ENCODE measurements around the gene ZNF30. TPM values are rescaled to one million over a fixed set of nuclear protein-coding genes. Genes with fewer than 3 reads are reported as not detected.
"Not testable (repeated sequence)": the region's sequence is repeated elsewhere in the genome, so short reads cannot be mapped to it uniquely, and the experiment has no call there.

Gene ZNF30
- total RNA-seq, 1 experiment from 2014 or later: 8.9 TPM

DNA sequence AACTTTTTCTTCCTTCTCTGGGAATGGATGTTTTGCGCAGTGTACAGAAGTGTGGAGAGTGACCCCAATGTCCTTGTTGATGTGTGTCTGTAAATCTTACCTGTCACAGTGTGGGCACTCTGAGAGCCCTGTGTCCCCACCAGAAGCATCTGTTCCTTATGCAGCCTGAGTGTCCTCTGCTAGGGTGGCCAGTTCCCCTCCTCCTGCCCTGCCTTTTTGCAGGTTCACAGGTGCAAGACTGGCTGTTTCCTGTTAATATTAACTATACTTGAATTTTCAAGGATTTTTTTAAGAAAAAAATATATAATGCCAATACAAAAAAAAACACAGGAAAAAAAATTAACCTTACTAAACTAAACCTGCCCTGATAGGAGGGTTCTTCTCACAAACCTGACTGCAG is 61.4 kb downstream of the ZNF30 start:
- Histone ChIP-seq H3K4me3 (ENCODE audit: insufficient read depth, low read depth, low read length) (no peak overlapping the region), H3K27me3 (ENCODE audit: control insufficient read depth, insufficient read depth, low read length) (no peaks in the 10 kb centered on the region), H3K36me3 (replicated peaks; ENCODE audit: control insufficient read depth, insufficient read depth, low read length) (no peaks in the 10 kb centered on the region; the same call in 1 of the 2 replicates)
- DNase-seq: no peak

DNA sequence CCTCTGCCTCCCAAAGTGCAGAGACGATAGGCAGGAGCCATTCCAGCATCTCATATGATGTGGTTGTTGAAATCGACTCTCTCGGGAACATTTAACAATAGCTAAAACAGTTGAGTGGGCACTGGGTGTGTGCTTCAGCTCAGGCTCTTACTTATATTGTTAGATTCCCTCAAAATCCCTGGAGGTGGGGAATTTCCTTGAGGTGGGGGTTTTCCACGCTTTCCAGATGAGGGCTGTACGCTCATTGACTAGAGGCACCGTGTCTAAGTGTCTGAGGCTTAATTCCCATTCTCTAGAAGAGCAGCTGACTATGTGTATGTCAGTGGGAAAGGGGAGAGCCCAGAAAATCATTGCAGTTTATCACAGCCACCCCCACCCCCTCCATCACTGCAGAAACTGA is 62.6 kb downstream of the ZNF30 start:
- H3K36me3 ChIP-seq (replicated peaks; ENCODE audit: control insufficient read depth, insufficient read depth, low read length): no peaks in the 10 kb centered on the region; the same call in 1 of the 2 replicates
- DNase-seq: no peak
- no peak overlapping the region for H3K4me3 ChIP-seq (ENCODE audit: insufficient read depth, low read depth, low read length)
- H3K27me3 ChIP-seq (ENCODE audit: control insufficient read depth, insufficient read depth, low read length): no peaks in the 10 kb centered on the region

DNA sequence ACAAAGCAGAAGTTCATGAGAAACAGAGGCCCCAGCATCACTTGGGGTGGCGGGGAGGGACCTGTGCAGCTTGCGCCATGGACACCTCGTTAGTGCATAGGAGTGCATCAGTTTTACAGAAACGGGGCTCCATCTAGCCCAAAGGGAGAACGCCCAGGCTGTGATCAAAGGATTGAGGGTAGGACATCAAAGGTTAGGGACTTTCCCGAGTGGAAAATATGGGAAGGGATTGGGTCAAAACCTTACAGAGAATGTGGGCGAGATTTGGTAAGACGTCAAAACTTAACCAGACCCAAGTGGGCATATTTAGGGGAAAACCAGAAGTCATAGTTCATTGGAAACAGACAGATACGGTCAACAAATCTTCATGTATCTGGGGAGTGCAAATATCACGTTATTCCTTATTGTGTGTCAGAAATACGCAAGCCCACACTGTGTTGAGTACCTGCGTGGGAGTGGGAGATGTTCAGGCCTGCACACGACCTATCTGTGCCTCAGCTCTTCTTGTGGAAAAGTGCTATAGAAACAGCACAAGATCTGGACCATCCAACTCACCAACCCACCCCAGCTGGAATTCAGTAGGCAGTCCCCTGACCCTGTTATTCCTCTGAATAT is 64.0 kb downstream of the ZNF30 start:
- no peak overlapping the region for H3K4me3 ChIP-seq (ENCODE audit: insufficient read depth, low read depth, low read length)
- no peaks in the 10 kb centered on the region; the same call in 1 of the 2 replicates for H3K36me3 ChIP-seq (replicated peaks; ENCODE audit: control insufficient read depth, insufficient read depth, low read length)
- H3K27me3 ChIP-seq (ENCODE audit: control insufficient read depth, insufficient read depth, low read length): no peaks in the 10 kb centered on the region
- no peak for DNase-seq

DNA sequence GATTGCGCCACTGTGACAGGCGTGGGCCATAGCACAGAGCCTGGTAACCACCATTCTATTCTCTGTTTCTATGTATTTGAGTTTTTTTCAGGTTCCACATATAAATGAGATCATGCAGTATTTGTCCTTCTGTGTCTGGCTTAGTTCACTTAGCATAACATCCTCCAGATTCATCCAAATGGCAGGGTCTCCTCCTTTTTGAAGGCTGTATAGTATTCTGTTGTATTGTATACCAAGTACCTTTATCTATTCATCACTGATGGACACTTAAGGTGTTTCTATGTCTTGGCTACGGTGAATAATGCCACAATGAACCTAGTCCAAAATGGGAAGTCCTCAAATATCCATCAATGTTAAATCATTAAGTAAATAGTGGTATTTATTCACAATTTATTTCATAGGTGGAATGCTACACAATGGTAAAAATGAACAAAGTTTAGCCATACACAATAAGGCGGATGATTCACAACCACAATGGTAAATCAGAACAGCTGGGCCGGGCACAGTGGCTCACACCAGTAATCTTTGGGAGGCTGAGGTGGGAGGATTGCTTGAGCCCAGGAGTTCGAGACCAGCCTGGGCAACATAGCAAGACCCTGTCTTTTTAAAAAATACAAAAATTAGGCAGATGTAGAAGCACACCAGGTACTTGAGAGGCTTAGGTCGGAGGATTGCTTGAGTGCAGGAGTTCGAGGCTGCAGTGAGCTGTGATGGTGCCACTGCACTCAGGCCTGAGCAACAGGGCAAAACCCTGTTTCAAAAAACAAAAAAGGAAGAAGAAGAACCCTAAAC is 65.0 kb downstream of the ZNF30 start:
- Histone ChIP-seq H3K36me3 (replicated peaks; ENCODE audit: control insufficient read depth, insufficient read depth, low read length) (no peaks in the 10 kb centered on the region; the same call in 1 of the 2 replicates), H3K4me3 (ENCODE audit: insufficient read depth, low read depth, low read length) (no peak overlapping the region), H3K27me3 (ENCODE audit: control insufficient read depth, insufficient read depth, low read length) (no peaks in the 10 kb centered on the region)
- no peak for DNase-seq

DNA sequence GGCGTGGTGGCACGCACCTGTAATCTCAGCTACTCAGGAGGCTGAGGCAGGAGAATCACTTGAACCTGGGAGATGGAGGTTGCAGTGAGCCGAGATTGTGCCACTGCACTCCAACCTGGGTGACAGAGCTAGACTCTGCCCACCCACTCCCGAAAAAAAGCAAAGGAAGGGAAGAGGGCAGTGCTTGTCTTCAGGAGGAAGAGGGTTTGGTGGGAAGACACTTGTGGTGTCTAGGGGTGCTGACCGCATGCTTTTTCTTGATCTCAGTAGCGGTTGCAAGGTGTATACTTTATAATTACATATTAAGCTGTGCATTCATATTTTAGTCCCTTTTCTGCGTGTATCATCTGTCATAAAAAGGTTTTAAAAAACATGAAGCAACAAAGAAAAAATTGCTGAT is 65.9 kb downstream of the ZNF30 start:
- not testable (repeated sequence) for H3K27me3 ChIP-seq (ENCODE audit: control insufficient read depth, insufficient read depth, low read length); H3K4me3 ChIP-seq (ENCODE audit: insufficient read depth, low read depth, low read length); H3K36me3 ChIP-seq (replicated peaks; ENCODE audit: control insufficient read depth, insufficient read depth, low read length); DNase-seq

DNA sequence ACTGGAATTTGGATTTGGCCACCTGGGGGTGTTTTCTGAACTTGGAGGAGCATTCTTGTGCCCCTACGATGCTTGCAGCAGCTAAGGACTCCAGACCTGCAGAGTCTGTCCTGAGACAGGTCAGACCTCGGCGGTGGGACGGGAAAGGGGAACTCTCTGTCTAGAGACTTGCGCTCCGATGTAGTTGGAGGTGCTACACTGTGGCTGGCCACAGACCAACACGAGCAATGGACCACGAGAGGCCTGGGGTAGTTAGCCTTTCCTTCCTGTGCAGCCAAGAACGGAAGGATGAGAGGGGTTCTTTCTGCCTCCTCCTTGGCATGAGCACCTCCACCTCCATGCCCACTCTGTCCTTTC is 67.6 kb downstream of the ZNF30 start:
- Histone ChIP-seq H3K4me3 (ENCODE audit: insufficient read depth, low read depth, low read length) (no peak overlapping the region), H3K36me3 (replicated peaks; ENCODE audit: control insufficient read depth, insufficient read depth, low read length) (no peaks in the 10 kb centered on the region; the same call in 1 of the 2 replicates), H3K27me3 (ENCODE audit: control insufficient read depth, insufficient read depth, low read length) (no peaks in the 10 kb centered on the region)
- no peak for DNase-seq

Other genes with a start within 250 kb of the ZNF30 start
- gene SCGB2B2, start 249.7 kb upstream of the ZNF30 start, total RNA-seq (2014; rRNA removed; shearing (Covaris generic)): not detected in 2 replicates
- 11.5 and 16.3 TPM in 2 replicates for gene ZNF302, start 249.2 kb upstream of the ZNF30 start, total RNA-seq (2014; rRNA removed; shearing (Covaris generic))
- gene ZNF181, start 192.7 kb upstream of the ZNF30 start, total RNA-seq (2014; rRNA removed; shearing (Covaris generic)): 6.8 and 16.6 TPM in 2 replicates
- 3.6 and 7.6 TPM in 2 replicates for gene ZNF599, start 153.7 kb upstream of the ZNF30 start, total RNA-seq (2014; rRNA removed; shearing (Covaris generic))
- gene ZNF792, start 37.3 kb downstream of the ZNF30 start, total RNA-seq (2014; rRNA removed; shearing (Covaris generic)): 16.7 and 18.0 TPM in 2 replicates
- 110 and 138 TPM in 2 replicates for gene GRAMD1A, start 73.4 kb downstream of the ZNF30 start, total RNA-seq (2014; rRNA removed; shearing (Covaris generic))
- gene SCN1B, start 103.6 kb downstream of the ZNF30 start, total RNA-seq (2014; rRNA removed; shearing (Covaris generic)): 8.1 and 8.9 TPM in 2 replicates
- 6.1 and 13.9 TPM in 2 replicates for gene HPN, start 114.8 kb downstream of the ZNF30 start, total RNA-seq (2014; rRNA removed; shearing (Covaris generic))
- not detected in 2 replicates for gene FXYD3, start 188.9 kb downstream of the ZNF30 start, total RNA-seq (2014; rRNA removed; shearing (Covaris generic))
- gene LGI4, start 208.2 kb downstream of the ZNF30 start, total RNA-seq (2014; rRNA removed; shearing (Covaris generic)): 2.9 and 10.4 TPM in 2 replicates
- gene FXYD1, start 211.9 kb downstream of the ZNF30 start, total RNA-seq (2014; rRNA removed; shearing (Covaris generic)): 5.0 and 6.1 TPM in 2 replicates
- gene FXYD7, start 216.4 kb downstream of the ZNF30 start, total RNA-seq (2014; rRNA removed; shearing (Covaris generic)): 1.3 and 1.8 TPM in 2 replicates
- gene FXYD5, start 227.8 kb downstream of the ZNF30 start, total RNA-seq (2014; rRNA removed; shearing (Covaris generic)): 101 and 115 TPM in 2 replicates

Measured in H7 (cell line).